Transverse colon (tissue), 4 donors: ENCODE results near the gene ARHGEF26. TPM values are rescaled to one million over a fixed set of nuclear protein-coding genes. Genes with fewer than 3 reads are reported as not detected.
A peak's percentile ranks its signal among the peaks of the same experiment; 100 is the strongest.

Experiments
- DNase-seq: peaks from one replicate; pipeline ENCODE4 v3.0.0-alpha.2; 2019
- H3K27ac ChIP-seq, 4 donors: fragments of 200-600 bp; sonication (generic); 2 replicates each; pipeline ENCODE4 v1.5.1; 2016 to 2018; ENCODE audit warnings: inconsistent platforms in 4 of 4
- H3K27me3 ChIP-seq: fragments of 200-600 bp; sonication (generic); 2 replicates; pipeline ENCODE4 v1.5.1; 2017; ENCODE audit warnings: inconsistent platforms
- H3K36me3 ChIP-seq, 4 donors: fragments of 200-600 bp; sonication (generic); 2 replicates each; pipeline ENCODE4 v1.5.1; 2017 to 2019; ENCODE audit warnings: inconsistent platforms in 4 of 4
- H3K4me1 ChIP-seq, 4 donors: fragments of 200-600 bp; sonication (generic); 2 replicates each; pipeline ENCODE4 v1.5.1; 2017 to 2020; ENCODE audit warnings: inconsistent platforms in 4 of 4
- H3K4me3 ChIP-seq, 4 donors: fragments of 200-600 bp; sonication (generic); 1 replicate in 1 of 4; 2 replicates in 3 of 4; pipeline versions ENCODE4 v1.5.1 to v1.6.1; 2017 to 2019; ENCODE audit warnings: inconsistent platforms in 4 of 4
- H3K9me3 ChIP-seq, 2 donors: fragments of 200-600 bp; sonication (generic); 2 replicates each; pipeline ENCODE4 v1.5.1; 2017 to 2019; ENCODE audit warnings: inconsistent platforms in 2 of 2
- EP300 ChIP-seq: sonication (generic); formaldehyde crosslinking; IDR thresholded peaks from one replicate; pipeline ENCODE4 v1.6.1; 2017; ENCODE audit warnings: antibody characterized with exemption, low read depth
- POLR2A ChIP-seq: fragments of 450-650 bp; IDR thresholded peaks from one replicate; pipeline ENCODE4 v1.6.1; 2016; ENCODE audit warnings: antibody characterized with exemption, mild to moderate bottlenecking, moderate library complexity
- POLR2AphosphoS5 ChIP-seq, 3 donors: sonication (generic); formaldehyde crosslinking; IDR thresholded peaks; one replicate each; pipeline ENCODE4 v1.6.1; 2016; ENCODE audit warnings: antibody characterized with exemption in 3 of 3
- WGBS, 2 donors: methylation state at CpG; one replicate each; pipeline ENCODE4 v1.1.5; 2018; ENCODE audit warnings: low coverage in 1 of 2; 5-methylcytosine and 5-hydroxymethylcytosine counted together
- in situ Hi-C, 4 donors: fragments of 200-750 bp; cut with MboI; loops; one replicate each; pipeline versions ENCODE4 v1.15.0 to v1.15.1; 2017; ENCODE audit warnings: low sequenced_read_pairs in 3 of 4, low pct_ligation_motif_present in 1 of 4, low pct_unique_long_range_greater_than_20kb in 1 of 4
- intact Hi-C: fragments of 100-400 bp; cut with DNase I; formaldehyde crosslinking; loops from one replicate; pipeline ENCODE4 v1.15.1; 2023; ENCODE audit warnings: low total_unique reads
- total RNA-seq, 4 donors: library from RNA; depleted of rRNA; stranded (reverse); fragments of >200 nt; gene quantifications; one replicate each; pipeline ENCODE4 v1.1.0, GENCODE V29; 2016
- TF ChIP-seq, protein P1 (sequence below), 5 experiments: fragments of 200-600 bp in 3 of 5; fragments of 450-650 bp in 2 of 5; sonication (generic) in 3 of 5; IDR thresholded peaks; 1 replicate in 2 of 5; 2 replicates in 3 of 5; pipeline ENCODE4 v1.5.1; 2016 to 2017; ENCODE audit warnings: antibody characterized with exemption in 5 of 5, inconsistent platforms in 3 of 5, mild to moderate bottlenecking in 2 of 5, moderate library complexity in 1 of 5

The ARHGEF26 gene
- total RNA-seq, 4 donors from 2014 or later, result 8.6 to 15.0 (median 13.2) TPM

DNA sequence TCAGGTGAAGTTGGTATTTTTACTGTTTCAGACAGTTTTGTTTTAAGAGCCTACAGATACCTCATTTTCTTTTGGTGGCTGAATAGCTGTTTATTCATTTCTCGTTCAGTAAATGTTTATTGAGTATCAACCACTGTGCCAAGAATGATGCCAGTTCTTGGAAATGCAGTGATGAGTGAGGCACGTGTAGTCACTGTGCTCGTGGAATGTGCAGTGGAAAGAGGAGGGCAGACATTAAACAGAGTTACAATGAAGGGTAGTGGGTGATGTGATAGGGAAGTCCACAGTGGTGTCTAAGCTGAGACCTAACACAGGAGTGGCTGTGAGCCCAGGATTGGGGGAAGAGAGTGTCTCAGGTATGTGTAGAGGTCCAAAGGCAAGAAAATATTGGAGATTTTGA lies 73.7 kb downstream of the ARHGEF26 start:
- Histone ChIP-seq H3K36me3 (no peaks in the 10 kb centered on the region), H3K27me3 (no peaks in the 10 kb centered on the region), H3K27ac (no peak overlapping the region), H3K4me3 (no peak overlapping the region), H3K4me1 (no peaks in the 10 kb centered on the region), H3K9me3 (peaks cover 0 to 2% of the 10 kb centered on the region in 2 donors)
- no peak for DNase-seq
- in situ Hi-C loops (no loop called here), intact Hi-C loops (no loop called here)
- TF ChIP-seq EP300 (no peak), POLR2AphosphoS5 (IDR thresholded peaks at IDR 0.05) (peak in 1 of 3 donors; percentile 21)
- WGBS, 2 donors, result 54 to 60% methylated on average over 2 to 3 of the region's 3 CpGs

DNA sequence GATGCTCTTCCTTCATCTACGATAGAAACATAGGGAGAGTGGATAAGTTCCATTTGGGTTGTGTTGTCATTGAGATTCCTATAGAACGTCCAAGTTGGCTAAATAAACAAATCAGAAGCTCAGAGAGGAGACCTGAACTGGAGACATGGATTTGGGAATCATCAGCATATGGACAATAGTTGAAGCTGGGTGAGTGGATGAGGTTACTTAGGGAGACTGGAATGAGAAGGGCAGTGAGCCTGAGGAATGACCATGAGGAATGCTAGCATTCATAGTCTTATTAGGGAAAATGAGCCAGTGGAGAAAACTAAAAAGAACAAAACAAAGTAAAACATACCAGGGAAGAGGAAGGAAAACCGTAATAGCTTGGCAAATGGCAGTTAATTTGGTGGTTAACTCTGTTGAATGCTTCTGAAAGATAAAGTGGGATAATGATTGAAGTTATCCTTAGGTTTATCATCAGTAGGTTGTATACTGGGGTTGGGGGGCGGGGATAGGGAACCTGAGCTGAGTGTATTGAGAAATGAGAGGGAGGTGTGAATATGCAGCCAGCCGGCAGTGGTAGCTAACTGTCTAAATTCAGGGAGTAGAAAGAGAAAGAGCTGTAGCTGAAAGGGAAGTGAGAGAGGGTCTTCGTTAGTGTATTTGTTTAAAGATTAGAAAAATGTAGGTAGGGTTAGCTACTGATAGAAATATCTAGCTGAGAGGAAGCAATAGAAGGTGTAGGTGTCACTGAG lies 74.6 kb downstream of the ARHGEF26 start:
- Histone ChIP-seq H3K36me3 (no peaks in the 10 kb centered on the region), H3K4me3 (no peak overlapping the region), H3K9me3 (peaks cover 0 to 2% of the 10 kb centered on the region in 2 donors), H3K27ac (no peak overlapping the region), H3K27me3 (no peaks in the 10 kb centered on the region), H3K4me1 (no peaks in the 10 kb centered on the region)
- intact Hi-C loops, result no loop called here
- WGBS, 2 donors, result 68 to 77% methylated on average over 6 of the region's 6 CpGs
- no peak for DNase-seq
- TF ChIP-seq, protein P1, sequence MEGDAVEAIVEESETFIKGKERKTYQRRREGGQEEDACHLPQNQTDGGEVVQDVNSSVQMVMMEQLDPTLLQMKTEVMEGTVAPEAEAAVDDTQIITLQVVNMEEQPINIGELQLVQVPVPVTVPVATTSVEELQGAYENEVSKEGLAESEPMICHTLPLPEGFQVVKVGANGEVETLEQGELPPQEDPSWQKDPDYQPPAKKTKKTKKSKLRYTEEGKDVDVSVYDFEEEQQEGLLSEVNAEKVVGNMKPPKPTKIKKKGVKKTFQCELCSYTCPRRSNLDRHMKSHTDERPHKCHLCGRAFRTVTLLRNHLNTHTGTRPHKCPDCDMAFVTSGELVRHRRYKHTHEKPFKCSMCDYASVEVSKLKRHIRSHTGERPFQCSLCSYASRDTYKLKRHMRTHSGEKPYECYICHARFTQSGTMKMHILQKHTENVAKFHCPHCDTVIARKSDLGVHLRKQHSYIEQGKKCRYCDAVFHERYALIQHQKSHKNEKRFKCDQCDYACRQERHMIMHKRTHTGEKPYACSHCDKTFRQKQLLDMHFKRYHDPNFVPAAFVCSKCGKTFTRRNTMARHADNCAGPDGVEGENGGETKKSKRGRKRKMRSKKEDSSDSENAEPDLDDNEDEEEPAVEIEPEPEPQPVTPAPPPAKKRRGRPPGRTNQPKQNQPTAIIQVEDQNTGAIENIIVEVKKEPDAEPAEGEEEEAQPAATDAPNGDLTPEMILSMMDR (IDR thresholded peaks at IDR 0.05), result no peak
- TF ChIP-seq EP300 (no peak), POLR2A (no peak), POLR2AphosphoS5 (IDR thresholded peaks at IDR 0.05) (no peak)
- in situ Hi-C loops, result no loop called here

DNA sequence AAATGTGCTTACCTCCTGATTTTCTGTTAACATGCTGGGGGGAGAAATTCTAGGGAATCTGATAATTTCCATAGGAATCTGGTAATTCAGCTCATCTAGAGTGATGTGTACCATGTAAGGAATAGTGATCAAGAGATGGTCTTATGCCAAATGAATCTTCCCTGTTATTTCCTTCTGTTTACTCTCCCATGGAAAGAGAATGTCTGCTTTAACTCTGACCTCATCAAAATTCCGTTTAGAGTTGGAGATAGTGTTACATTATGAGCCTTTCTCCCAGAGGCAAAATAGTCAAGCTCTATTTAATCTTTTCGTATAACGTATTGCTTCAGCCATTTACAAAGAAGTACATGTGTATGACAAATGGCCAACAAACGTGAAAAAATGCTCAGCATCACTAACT lies 76.6 kb downstream of the ARHGEF26 start:
- intact Hi-C loops (no loop called here), in situ Hi-C loops (no loop called here)
- Histone ChIP-seq H3K4me3 (no peak overlapping the region), H3K27ac (no peak overlapping the region), H3K27me3 (no peaks in the 10 kb centered on the region), H3K4me1 (no peaks in the 10 kb centered on the region), H3K36me3 (no peaks in the 10 kb centered on the region), H3K9me3 (peaks cover 0 to 2% of the 10 kb centered on the region in 2 donors)
- 67 to 76% methylated on average over 4 of the region's 4 CpGs for WGBS, 2 donors
- DNase-seq, result no peak
- TF ChIP-seq POLR2A, result no peak
- TF ChIP-seq POLR2AphosphoS5 (IDR thresholded peaks at IDR 0.05), result no peak
- TF ChIP-seq EP300, result no peak
- TF ChIP-seq, protein P1 (IDR thresholded peaks at IDR 0.05), result no peak

DNA sequence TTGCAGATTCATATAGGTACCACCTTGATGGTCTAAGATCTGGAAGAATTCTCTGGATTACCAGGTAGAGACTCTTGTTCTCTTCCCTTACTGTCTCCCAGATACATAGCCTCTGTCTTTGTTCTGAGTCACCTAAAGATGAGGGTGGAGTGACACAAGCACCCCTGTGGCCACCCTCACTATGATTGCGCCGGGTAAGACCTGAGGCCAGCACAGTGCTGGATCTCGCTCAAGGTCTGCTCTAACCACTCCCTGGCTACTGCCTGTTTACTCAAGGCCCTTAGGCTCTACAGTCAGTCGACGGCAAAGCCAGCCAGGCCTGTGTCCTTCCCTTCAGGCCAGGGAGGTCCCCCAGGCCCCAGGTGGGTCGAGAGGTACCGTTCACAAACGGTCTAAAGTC lies 88.3 kb downstream of the ARHGEF26 start:
- no peaks in the 10 kb centered on the region for H3K4me1 ChIP-seq
- no peaks in the 10 kb centered on the region for H3K36me3 ChIP-seq
- 88 to 92% methylated on average over 5 to 8 of the region's 8 CpGs for WGBS, 2 donors
- no peak overlapping the region for H3K4me3 ChIP-seq
- no peak overlapping the region for H3K27ac ChIP-seq
- in situ Hi-C loops (no loop called here), intact Hi-C loops (no loop called here)
- H3K9me3 ChIP-seq, result no peaks in the 10 kb centered on the region
- H3K27me3 ChIP-seq, result no peaks in the 10 kb centered on the region
- DNase-seq, result no peak
- TF ChIP-seq EP300 (no peak), POLR2AphosphoS5 (IDR thresholded peaks at IDR 0.05) (no peak), POLR2A (no peak)
- TF ChIP-seq, protein P1 (IDR thresholded peaks at IDR 0.05), result no peak
